ENCODE results near the gene LRPAP1.

DNA sequence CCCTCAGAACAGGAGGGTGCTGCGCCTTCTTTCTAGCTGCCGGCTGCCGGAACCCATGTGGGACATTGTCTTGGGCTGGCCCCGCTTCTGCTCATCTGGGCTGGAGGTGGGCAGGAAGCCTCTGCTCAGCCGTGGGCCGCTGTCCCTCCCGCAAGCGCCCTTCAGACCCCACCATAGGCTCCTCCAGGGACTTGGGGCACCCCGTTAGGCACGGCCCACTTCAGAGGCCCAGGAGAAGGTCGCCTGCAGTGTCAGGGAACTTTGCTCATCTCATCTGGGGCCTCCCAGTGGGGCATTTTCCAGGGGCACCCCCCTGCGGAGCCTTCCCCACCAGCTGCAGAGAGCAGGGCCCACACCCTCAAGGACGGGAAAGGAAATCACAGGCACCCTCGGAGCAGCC, 36.2 kb downstream of the LRPAP1 start:
- TF ChIP-seq CTCF (IDR thresholded peaks at IDR 0.05 in 4 of 5, conservative IDR thresholded peaks at IDR 0.05 in 1 of 5) (no peak), POLR2A (IDR thresholded peaks at IDR 0.05) (no peak)
